IPS-18a (cell line): Measurements from ENCODE around the gene TMEM141.
"Not testable (repeated sequence)": the region's sequence is repeated elsewhere in the genome, so short reads cannot be mapped to it uniquely, and the experiment has no call there.

ENCODE experiments used
- H3K27ac ChIP-seq: one replicate; pipeline ENCODE4 v1.5.1; 2013; ENCODE audit warnings: low read length
- H3K27me3 ChIP-seq: one replicate; pipeline ENCODE4 v1.6.1; 2013; ENCODE audit warnings: mild to moderate bottlenecking, low read length; ENCODE audit not compliant: control insufficient read depth, insufficient read depth
- H3K36me3 ChIP-seq: one replicate; pipeline ENCODE4 v1.6.1; 2013; ENCODE audit warnings: low read depth, low read length; ENCODE audit not compliant: control insufficient read depth
- H3K4me1 ChIP-seq: one replicate; pipeline ENCODE4 v1.6.1; 2013; ENCODE audit warnings: low read depth, low read length; ENCODE audit not compliant: control insufficient read depth
- H3K4me3 ChIP-seq: one replicate; pipeline ENCODE4 v1.5.1; 2013; ENCODE audit warnings: low read length
- H3K9ac ChIP-seq: one replicate; pipeline ENCODE4 v1.6.1; 2013; ENCODE audit warnings: mild to moderate bottlenecking, low read length, moderate library complexity
- H3K9me3 ChIP-seq: one replicate; pipeline ENCODE4 v1.6.1; 2013; ENCODE audit warnings: low read depth, low read length; ENCODE audit not compliant: control insufficient read depth

The TMEM141 gene

DNA sequence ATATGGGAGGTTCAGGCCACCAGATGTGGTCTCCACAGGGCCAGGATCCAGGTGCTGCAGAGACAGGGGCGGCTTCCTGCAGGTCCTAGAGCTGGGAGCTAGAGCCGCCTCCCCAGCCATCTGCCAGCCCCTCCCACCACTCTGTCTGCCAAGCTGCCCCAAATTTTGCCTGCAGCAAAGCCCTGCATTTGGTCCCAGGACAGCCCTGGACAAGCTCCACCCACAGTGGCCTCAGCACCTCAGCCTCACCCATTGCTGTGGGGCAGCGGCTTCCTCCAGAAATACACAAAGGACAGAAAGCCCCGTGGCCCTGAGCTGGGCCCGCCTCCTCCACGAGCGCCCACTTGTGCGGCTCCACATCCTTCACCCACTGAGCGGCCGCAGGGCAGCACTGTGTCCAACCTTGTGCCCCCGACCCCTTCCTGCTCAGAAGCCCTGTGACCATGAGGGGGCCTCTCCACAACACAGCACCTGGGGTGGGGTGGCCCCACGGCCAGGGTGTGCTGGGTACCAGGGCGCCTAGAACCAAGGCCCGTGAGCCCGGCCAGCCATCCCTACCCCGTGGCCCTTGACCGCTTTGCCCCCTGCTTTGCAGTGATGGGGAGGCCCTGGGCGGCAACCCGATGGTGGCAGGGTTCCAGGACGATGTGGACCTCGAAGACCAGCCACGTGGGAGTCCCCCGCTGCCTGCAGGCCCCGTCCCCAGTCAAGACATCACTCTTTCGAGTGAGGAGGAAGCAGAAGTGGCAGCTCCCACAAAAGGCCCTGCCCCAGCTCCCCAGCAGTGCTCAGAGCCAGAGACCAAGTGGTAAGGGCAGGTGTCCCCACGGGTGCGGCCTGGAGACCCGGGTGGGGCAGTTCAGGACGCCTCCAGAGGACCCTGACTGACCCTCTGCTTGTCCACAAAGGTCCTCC is 47.4 kb downstream of the TMEM141 start:
- Histone ChIP-seq H3K4me1 (peaks cover 19% of the 10 kb centered on the region), H3K27me3 (no peaks in the 10 kb centered on the region), H3K4me3 (no peak overlapping the region), H3K27ac (no peak overlapping the region), H3K9me3 (no peaks in the 10 kb centered on the region), H3K9ac (no peak overlapping the region), H3K36me3 (peaks cover 12% of the 10 kb centered on the region)

DNA sequence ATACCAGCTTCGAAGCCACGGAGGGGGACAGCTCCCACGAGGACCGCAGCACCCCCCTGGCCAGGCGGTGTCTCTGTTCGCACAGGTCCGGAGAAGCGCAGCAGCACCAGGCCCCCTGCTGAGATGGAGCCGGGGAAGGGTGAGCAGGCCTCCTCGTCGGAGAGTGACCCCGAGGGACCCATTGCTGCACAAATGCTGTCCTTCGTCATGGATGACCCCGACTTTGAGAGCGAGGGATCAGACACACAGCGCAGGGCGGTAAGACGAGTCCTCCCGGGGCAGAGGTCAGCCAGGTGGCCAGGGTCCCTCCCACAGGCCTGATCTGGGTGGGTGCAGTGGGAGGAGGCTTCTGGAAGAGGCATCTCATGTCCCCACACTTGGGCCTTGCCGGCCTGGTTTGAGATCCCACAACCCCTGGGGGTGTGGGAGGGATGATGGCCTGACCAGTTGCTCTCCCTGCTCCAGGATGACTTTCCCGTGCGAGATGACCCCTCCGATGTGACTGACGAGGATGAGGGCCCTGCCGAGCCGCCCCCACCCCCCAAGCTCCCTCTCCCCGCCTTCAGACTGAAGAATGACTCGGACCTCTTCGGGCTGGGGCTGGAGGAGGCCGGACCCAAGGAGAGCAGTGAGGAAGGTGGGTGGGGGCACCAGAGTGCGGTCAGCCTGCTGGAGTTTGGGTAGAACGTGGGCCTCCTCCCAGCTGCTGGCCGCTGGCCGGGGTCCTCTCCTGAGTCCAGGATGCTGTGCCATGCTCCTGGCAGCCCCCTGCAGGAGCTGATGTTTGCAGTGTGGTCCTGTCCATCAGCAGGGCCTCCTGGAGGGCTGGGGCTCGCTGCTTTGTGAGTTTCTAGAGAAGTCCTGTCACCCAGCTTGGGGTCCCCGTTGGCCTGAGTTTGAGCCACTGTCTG is 48.3 kb downstream of the TMEM141 start:
- H3K4me3 ChIP-seq = no peak overlapping the region
- peaks cover 19% of the 10 kb centered on the region for H3K4me1 ChIP-seq
- no peaks in the 10 kb centered on the region for H3K9me3 ChIP-seq
- H3K27me3 ChIP-seq = no peaks in the 10 kb centered on the region
- H3K36me3 ChIP-seq = peaks cover 12% of the 10 kb centered on the region
- H3K27ac ChIP-seq = no peak overlapping the region
- H3K9ac ChIP-seq = no peak overlapping the region

DNA sequence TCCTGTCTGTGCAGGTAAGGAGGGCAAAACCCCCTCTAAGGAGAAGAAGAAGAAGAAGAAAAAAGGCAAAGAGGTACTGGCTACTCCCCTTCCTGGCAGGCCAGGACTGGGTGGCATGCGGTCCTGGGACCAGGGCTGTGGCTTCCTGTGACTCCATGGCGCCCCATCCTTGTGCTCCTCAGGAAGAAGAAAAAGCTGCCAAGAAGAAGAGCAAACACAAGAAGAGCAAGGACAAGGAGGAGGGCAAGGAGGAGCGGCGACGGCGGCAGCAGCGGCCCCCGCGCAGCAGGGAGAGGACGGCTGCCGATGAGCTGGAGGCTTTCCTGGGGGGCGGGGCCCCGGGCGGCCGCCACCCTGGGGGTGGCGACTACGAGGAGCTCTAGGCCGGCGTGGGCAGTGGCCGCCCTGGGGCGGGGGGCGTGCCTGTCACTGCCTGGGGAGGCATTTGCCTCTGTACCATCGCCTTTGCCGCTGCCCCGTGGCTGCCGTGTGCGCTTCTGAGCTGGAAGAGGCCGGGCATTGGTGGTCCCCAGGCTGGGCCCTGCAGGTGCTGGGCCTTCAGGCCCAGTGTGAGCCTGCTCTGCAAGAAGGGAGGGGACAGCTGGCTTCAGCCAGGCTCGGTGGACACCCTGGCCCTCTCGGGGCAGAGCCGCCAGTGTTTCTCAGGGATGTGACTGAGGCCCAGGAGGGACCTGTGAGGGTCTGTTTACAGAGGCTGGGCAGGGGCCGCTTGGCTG is 49.2 kb downstream of the TMEM141 start:
- no peaks in the 10 kb centered on the region for H3K27me3 ChIP-seq
- peaks cover 19% of the 10 kb centered on the region for H3K4me1 ChIP-seq
- H3K36me3 ChIP-seq = peaks cover 12% of the 10 kb centered on the region
- H3K4me3 ChIP-seq = no peak overlapping the region
- H3K9ac ChIP-seq = no peak overlapping the region
- no peaks in the 10 kb centered on the region for H3K9me3 ChIP-seq
- no peak overlapping the region for H3K27ac ChIP-seq

DNA sequence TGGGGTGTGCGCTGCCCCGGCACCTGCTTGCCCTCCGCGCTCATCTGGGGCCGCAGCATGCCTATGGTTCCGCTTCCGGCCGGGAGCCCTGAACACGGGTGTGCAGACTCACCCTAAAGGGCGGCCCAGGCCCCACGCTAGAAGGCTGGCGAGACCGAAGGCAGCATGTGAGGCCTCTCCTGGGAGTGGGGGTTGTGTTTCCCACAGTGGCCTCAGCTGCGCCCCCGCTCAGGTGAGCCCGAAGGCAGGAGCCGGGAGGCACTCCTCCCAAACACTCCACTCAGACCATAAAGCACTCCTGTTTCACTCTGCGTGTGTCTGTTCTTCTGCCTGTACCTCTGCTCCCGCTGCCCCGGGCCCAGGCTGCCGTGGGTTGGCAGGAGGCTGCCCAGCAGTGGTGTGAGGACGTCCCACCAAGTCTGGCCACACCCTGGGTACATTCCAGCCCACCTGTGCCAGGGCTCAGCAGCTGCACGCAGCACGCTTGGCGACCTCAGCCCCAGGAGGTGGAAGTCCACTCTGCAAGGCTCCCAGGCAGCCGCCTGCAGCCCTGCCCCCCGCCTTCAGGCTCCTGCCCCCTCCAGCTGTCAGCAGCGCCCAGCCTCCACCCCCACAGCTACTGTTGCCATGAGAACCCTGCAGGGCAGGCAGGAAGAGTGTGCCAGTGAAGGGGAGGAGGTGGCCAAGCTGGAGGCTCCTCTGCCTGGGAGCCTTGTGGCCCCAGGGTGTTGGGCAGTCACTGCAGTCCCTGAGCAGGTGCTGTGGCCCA is 49.9 kb downstream of the TMEM141 start:
- Histone ChIP-seq H3K36me3 (peaks cover 12% of the 10 kb centered on the region), H3K27me3 (no peaks in the 10 kb centered on the region), H3K4me3 (no peak overlapping the region), H3K9me3 (no peaks in the 10 kb centered on the region), H3K9ac (no peak overlapping the region), H3K27ac (no peak overlapping the region), H3K4me1 (peaks cover 19% of the 10 kb centered on the region)

DNA sequence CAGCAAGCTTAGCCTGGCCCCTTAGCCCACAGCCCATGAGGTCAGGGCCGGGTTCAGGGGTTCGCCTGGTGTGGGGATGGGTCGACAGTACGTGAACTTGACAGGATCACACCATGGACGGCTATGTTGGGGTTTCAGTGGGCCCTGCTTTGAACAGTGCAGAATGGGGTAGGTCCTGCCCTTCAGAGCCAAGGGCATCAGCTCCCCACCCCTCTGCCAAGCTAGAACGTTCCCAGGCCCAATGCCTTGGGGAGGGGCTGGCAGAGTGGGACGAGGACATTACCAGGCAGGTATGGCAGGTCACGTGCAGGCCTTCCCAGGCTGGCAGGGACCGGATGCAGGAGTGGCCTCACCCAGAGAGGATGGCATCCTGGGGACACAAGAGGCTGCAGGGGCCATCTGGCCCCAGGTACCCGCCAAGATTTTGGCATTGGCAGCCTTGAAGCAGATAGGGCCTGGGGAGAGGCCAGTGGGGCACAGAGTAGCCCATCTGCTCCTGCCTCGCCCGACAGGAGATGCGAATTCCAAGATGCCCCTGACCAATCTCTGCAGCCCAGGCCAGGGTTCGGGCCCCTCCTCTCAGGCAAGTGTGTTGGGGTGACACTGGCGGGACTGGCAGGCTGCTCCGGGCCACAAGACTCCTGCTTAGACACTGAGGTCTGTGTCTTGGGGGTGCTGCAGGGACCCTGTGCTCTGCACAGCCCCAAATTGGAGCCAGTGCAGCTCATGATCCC is 50.7 kb downstream of the TMEM141 start:
- H3K27ac ChIP-seq, H3K27me3 ChIP-seq, H3K4me3 ChIP-seq, H3K9ac ChIP-seq, H3K9me3 ChIP-seq: not testable (repeated sequence)
- H3K36me3 ChIP-seq = peaks cover 12% of the 10 kb centered on the region
- peaks cover 19% of the 10 kb centered on the region for H3K4me1 ChIP-seq

DNA sequence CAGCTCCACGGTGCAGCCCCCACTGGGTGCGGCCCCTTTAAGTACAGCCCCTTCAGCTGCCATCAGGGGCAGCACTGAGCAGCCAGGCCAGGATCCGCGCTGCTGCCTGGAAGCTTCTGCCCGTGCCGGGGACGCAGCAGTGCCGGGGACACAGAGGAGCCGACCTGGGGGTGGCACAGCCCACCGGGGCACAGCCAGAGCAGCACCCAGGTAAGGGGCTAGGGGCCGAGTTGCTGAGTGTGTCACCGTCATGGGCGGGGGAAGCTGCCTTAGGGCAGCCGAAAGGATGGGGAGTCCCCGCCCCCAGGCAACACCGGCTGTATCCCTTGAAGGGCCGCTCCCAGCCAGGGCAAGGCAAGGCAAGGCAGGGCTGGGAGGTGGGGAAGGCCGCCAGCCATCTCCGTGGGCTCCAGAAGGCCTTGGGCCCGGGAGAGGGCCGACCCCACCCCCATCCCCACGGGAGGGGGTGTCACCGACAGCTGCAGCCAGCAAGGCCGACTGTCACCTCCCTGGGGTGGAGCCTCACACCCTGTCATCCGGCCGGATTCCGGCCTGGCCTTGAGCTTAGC is 51.3 kb downstream of the TMEM141 start, which contains the start of gene AJM1:
Gene AJM1, plus strand, starts transcription at position 99 of the 569 bp plus-strand sequence. CDS start 1,937 bp downstream, outside the sequence.
- Histone ChIP-seq H3K4me1 (peaks cover 19% of the 10 kb centered on the region), H3K36me3 (peaks cover 12% of the 10 kb centered on the region), H3K4me3 (peak within 1 kb of the TSS; percentile 37)
- not testable (repeated sequence) for H3K27me3 ChIP-seq, H3K9ac ChIP-seq, H3K27ac ChIP-seq, H3K9me3 ChIP-seq
